Stomach (tissue), 4 donors: ENCODE data around the gene ANKS1B.

Source experiments
- CTCF ChIP-seq, 7 experiments: fragments of 450-650 bp in 4 of 7; fragments of 200-600 bp in 3 of 7; sonication (generic) in 3 of 7; IDR thresholded peaks; one replicate each; pipeline ENCODE4 v1.5.1; 2016 to 2019; ENCODE audit warnings: antibody characterized with exemption in 7 of 7, control low read depth in 2 of 7, mild to moderate bottlenecking in 1 of 7
- EP300 ChIP-seq: sonication (generic); formaldehyde crosslinking; IDR thresholded peaks from one replicate; pipeline ENCODE4 v1.6.1; 2017; ENCODE audit warnings: antibody characterized with exemption
- POLR2A ChIP-seq, 4 donors: fragments of 450-650 bp; IDR thresholded peaks; one replicate each; pipeline ENCODE4 v1.6.1; 2016; ENCODE audit warnings: antibody characterized with exemption in 4 of 4, control low read depth in 2 of 4, mild to moderate bottlenecking in 1 of 4, moderate library complexity in 1 of 4
- POLR2AphosphoS5 ChIP-seq, 3 donors: sonication (generic); formaldehyde crosslinking; IDR thresholded peaks; one replicate each; pipeline ENCODE4 v1.6.1; 2016; ENCODE audit warnings: antibody characterized with exemption in 3 of 3

- TF ChIP-seq CTCF (IDR thresholded peaks at IDR 0.05) (no peak), POLR2AphosphoS5 (IDR thresholded peaks at IDR 0.05) (no peak), POLR2A (IDR thresholded peaks at IDR 0.05) (no peak), EP300 (no peak)
These were observed 69.3 kb downstream of the ANKS1B start for GRCh38 chr12:99915251-99916082.
